HTR-8/SVneo (cell line): ENCODE measurements around the gene TRAPPC12.
"Not testable (repeated sequence)": the region's sequence is repeated elsewhere in the genome, so short reads cannot be mapped to it uniquely, and the experiment has no call there.

Source experiments
- DNase-seq: peaks from one replicate; pipeline ENCODE4 v3.0.0; 2011; ENCODE audit warnings: low spot score, mixed read lengths; ENCODE audit not compliant: insufficient read length
- FAIRE-seq: peaks from 2 replicates; lab custom pipeline; 2011; peaks lifted over from hg19 to GRCh38; lab: Jason Lieb, UNC

Gene TRAPPC12

GRCh38 chr2:3365219-3365618 lies 14.3 kb upstream of the TRAPPC12 start:
- DNase-seq, result no peak

GRCh38 chr2:3368261-3368722 lies 11.2 kb upstream of the TRAPPC12 start:
- DNase-seq, result no peak
- FAIRE-seq, result no peak

More at GRCh38 chr2:3365219-3365618, 14.3 kb upstream of the TRAPPC12 start:
- no peak for FAIRE-seq

GRCh38 chr2:3369340-3370181 lies 9.9 kb upstream of the TRAPPC12 start:
- not testable (repeated sequence) for DNase-seq, FAIRE-seq

DNA sequence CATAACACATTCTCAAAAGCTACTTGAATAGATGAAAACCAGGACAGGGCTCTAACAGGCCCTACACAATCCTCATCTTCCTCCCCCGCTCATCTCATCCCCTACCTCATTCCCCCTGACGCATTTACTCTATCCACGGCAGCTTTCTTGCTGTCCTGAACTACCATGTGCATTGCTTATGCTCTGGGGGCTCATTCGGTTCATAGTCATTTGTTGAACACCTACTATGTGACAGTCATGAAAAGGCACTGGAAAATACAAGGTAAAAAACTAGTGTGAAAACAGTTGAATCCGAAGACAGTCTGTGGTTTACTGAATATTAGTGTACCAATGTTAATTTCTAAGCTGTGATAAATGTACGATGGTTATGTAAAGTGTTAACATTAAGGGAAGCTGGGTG lies 2.7 kb upstream of the TRAPPC12 start:
- no peak for FAIRE-seq
- DNase-seq, result no peak

DNA sequence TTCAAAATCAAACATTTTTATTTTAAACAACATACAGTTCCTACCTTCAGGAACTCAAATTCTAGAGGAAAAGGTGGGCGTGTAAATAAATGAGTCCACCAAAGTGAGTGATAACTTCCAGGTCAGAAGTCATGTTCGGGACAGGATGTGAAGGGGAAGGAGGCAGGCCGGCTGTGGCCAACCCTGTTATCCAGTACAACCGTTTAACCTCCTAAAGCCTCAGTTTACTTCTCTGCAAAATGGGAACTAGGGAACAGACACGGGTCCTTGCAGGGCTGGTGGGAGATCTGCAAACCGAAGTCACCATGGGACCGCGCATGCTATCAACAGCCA lies 2.2 kb upstream of the TRAPPC12 start:
- DNase-seq (peak; percentile 66), FAIRE-seq (no peak)

DNA sequence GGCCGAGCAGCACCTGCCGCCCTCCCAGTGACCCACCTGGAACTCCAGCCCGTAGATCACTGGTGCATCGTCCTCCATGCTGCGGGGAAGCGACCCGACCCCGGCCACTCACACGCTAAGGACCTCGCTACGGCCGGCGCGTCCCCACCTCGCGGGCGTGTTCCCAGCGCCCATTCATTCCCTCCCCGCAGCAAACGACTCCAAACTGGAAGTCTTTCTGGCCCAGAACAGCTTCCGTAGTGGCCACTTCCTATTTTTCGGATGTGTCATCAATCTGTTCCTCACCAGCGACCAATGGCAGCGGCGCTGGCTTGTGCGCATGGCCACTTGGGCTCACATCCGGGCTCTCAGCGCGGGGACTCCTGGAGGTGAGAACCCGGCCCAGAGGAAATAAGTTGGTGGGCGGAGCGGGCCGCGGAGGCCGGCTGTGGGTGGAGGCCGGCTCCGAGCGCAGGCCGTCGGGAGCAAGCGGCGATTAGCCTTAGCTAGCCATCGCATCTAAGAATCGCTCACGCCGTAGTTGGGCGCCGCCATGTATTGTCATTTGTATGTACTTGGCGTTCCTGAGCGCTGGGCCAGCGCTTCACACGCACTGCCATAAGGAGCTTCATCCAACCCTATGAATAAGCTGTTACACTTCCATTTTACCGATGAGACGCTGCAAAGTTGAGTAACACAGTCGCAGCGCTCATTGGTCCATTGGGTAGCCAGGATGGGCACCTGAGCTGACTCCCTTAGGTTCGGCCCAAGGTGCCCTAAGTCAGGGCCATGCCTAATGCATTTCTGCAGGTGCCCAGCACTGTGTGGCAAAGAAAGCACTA lies 1.7 kb upstream of the TRAPPC12 start, which contains the start of gene EIPR1:
Gene EIPR1 (minus strand): TSS at position 207 of the 821 bp plus-strand sequence. CDS start 129 bp downstream, at position 78.
- DNase-seq (peak; percentile 99), FAIRE-seq (peak; percentile 83)

GRCh38 chr2:3379339-3379646 lies 201 bp upstream of the TRAPPC12 start:
- FAIRE-seq, result no peak

DNA sequence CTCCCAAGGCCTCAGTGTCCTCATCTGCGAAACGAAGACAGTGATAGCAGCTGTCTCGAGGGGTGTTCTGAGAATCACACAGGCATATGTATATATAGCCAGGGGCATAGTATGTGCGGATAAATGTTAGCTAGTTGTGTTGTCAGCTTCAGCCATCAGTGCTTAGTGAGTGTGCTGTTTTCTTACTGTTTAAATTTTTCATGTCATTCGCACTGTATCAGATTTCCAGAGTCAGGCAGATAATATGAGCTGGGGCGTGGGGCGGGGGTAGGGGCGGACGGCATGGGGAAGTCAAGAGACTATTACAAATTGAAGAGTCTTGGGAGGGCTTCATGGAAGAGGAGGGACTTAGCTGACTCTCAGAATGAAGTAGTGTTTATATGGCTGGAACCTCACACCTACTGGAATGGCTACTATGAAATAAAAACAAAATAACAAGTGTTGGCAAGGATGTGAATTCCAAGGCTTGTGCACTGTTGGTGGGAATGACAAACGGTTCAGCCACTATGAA lies 7.0 kb downstream of the TRAPPC12 start:
- FAIRE-seq, result peak; percentile 52
- DNase-seq, result no peak

More at GRCh38 chr2:3379339-3379646, 201 bp upstream of the TRAPPC12 start:
- DNase-seq, result no peak

DNA sequence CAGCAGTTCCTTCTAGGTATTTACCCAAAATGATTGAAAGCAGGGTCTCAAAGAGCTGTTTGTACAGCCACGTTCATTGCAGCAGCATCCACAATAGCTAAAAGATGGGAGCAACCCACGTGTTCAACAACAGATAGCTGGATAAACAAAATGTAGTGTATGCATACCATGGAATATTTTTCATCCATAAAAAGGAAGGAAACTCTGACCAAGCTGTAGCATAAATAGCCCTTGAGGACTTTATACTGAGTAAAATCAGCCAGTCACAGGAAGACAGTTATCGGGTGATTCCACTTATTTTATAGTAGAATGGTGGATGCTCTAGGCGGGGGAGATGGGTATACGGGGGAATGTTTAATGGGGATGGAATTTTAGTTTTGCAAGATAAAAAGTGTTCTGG lies 7.5 kb downstream of the TRAPPC12 start:
- no peak for FAIRE-seq

DNA sequence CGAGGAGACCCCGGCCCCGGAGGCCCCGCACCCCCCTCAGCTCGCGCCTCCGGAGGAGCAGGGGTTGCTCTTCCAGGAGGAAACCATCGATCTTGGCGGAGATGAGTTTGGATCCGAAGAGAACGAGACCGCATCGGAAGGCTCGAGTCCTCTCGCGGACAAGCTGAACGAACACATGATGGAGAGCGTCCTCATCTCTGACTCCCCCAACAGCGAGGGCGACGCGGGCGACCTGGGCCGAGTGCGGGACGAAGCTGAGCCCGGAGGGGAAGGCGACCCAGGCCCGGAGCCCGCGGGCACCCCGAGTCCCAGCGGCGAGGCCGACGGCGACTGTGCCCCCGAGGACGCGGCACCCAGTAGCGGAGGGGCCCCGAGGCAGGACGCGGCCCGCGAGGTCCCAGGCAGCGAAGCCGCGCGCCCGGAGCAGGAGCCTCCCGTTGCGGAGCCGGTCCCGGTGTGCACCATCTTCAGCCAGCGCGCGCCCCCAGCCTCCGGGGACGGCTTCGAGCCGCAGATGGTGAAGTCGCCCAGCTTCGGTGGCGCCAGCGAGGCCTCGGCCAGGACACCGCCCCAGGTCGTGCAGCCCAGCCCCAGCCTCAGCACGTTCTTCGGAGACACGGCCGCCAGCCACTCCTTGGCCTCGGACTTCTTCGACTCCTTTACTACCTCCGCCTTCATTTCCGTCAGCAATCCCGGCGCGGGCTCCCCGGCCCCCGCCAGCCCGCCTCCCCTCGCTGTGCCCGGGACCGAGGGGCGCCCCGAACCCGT lies 8.3 kb downstream of the TRAPPC12 start:
- no peak for FAIRE-seq
- no peak for DNase-seq

More for the DNA sequence above, 7.5 kb downstream of the TRAPPC12 start:
- no peak for DNase-seq

DNA sequence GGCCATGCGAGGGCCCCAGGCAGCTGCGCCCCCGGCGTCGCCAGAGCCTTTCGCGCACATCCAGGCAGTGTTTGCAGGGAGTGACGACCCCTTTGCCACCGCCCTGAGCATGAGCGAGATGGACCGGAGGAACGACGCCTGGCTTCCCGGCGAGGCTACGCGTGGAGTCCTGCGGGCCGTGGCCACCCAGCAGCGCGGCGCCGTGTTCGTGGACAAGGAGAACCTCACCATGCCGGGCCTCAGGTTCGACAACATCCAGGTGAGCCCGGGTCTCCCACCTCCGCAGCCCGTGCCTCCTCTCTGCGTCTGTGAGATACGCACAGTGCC lies 8.9 kb downstream of the TRAPPC12 start:
- FAIRE-seq, result no peak
- no peak for DNase-seq

DNA sequence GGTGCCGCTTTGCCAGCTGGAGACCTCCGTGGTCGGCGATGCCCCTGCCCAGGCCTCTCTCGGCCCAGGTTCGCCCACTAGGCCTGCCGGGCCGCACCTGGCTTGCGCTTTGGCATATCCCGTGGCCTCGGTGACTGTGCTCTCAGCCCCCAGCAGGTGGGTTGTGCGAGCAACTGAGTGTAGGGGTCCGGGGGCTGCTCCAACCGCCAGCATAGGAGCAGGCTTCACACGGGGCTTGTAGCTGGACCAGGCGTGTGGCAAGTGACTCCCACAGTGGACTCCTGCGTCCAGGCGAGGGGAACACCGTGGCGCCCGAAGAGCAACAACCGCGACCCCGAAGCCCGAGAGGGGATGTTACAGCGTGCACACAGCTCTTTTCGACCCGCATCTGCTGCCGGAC lies 9.7 kb downstream of the TRAPPC12 start:
- DNase-seq (no peak), FAIRE-seq (no peak)

DNA sequence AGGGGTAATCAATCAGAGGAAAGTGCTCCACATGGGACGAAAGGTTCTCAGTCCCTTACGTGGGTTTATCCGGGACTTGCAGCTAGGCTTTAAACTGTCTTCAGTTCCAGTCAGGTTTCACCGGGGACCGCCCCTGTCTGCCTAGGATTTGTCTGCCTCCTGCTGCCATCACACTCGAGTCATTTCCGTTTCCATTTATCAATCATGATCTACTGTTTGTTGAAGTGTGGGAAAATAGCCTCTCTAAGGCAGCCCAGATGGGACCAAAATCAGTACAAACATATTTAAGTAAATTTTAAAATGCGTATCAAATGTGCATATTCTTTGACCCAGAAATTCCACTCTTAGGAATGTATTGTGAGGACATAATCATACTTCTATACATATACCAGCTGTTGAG lies 10.5 kb downstream of the TRAPPC12 start:
- no peak for FAIRE-seq
- DNase-seq, result no peak

GRCh38 chr2:3392216-3392615 lies 12.7 kb downstream of the TRAPPC12 start:
- no peak for FAIRE-seq

GRCh38 chr2:3396920-3397559 lies 17.5 kb downstream of the TRAPPC12 start:
- DNase-seq (no peak), FAIRE-seq (no peak)

More at GRCh38 chr2:3392216-3392615, 12.7 kb downstream of the TRAPPC12 start:
- no peak for DNase-seq

GRCh38 chr2:3398857-3399256 lies 19.4 kb downstream of the TRAPPC12 start:
- DNase-seq, result no peak
- no peak for FAIRE-seq

DNA sequence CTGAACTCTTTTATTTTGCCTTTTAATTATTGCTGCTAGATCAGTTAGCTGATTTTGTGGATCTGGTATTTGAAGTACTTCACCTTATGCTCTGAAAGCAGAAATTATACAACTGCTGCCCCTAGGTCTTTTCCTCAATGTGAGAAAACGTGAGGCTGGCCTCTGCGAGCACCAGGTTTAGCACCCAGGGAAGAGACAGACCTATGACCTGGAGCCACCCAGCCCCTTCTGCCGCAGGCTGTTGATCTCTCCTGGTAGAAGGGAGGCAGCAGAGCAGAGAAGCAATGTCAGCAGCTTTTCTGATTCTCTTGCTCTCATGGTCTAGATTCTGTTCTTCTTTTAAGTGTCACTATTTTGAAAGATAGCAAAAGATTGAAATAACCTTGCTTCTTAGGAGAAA lies 19.9 kb downstream of the TRAPPC12 start:
- FAIRE-seq, result no peak
- no peak for DNase-seq

DNA sequence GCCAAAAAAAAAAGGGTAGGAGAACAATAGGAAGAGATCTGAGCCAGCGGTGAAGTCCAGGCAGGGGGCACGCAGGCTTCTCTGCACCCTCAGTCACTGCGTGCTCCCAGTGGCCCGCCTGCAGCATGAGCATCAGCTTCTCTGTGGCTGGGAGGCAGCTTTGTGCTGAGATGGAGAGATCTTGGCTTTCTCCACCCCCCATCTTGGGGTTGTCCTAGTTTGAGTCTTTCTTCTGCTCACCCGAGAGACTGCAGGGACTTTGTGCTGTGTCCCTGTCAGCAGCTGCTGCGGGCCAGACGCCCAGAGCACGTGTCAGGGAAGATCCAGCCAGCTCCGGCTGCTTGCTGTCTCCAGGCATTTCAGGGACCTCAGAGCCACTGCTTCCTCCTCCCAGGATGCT lies 20.3 kb downstream of the TRAPPC12 start:
- DNase-seq (no peak), FAIRE-seq (no peak)

- DNase-seq (no peak), FAIRE-seq (no peak)
Measured at GRCh38 chr2:3403587-3404334, 24.3 kb downstream of the TRAPPC12 start.
